HepG2 (cell line): ENCODE data around the gene ICAM5. TPM values are rescaled to one million over a fixed set of nuclear protein-coding genes. Genes with fewer than 3 reads are reported as not detected.

ENCODE experiments used
- ATAC-seq: fragments of 200-7000 bp; cut with Tn5 transposase; 3 replicates; pipeline ENCODE4 v1.9.1; 2020; ENCODE audit warnings: mild to moderate bottlenecking, moderate library complexity
- Bru-seq: library from RNA; stranded (reverse); fragments of 400-500 nt; gene quantifications from one replicate; lab custom pipeline; 2021; lab: Mats Ljungman, UMichigan
- BruChase-seq, 2 experiments: library from RNA; stranded (reverse); fragments of 400-500 nt; gene quantifications; one replicate each; lab custom pipeline; 2021; lab: Mats Ljungman, UMichigan
- BruUV-seq: library from RNA; stranded (reverse); fragments of 400-500 nt; replicated peaks from 2 replicates; lab custom pipeline; 2021; lab: Mats Ljungman, UMichigan
- CTCF ChIA-PET: fragments of 300-600 bp; formaldehyde crosslinking; extraction: SDS; loops from one replicate; lab custom pipeline; 2021; ENCODE audit warnings: low total read pairs, inconsistent platforms, low intra/inter-chr PET ratio; lab: Yijun Ruan, JAX
- POLR2A ChIA-PET: fragments of 350-600 bp; sonication (Branson Sonifier 250); formaldehyde crosslinking; loops from one replicate; lab custom pipeline; 2020; ENCODE audit warnings: antibody characterized with exemption, inconsistent platforms; lab: Yijun Ruan, JAX
- DNase-seq: peaks from one replicate; pipeline ENCODE4 v3.0.0-alpha.2; 2015; ENCODE audit warnings: low spot score
- FAIRE-seq: peaks from 3 replicates; lab custom pipeline; 2011; peaks lifted over from hg19 to GRCh38; lab: Jason Lieb, UNC
- H2AFZ ChIP-seq: one replicate; pipeline ENCODE4 v1.6.1; 2011; ENCODE audit warnings: low read length, inconsistent platforms
- H3K27ac ChIP-seq: fragments of 300-600 bp; 3 replicates; pipeline ENCODE4 v1.8.0; 2011; ENCODE audit warnings: mixed run types, mild to moderate bottlenecking, mixed read lengths, low read length, inconsistent platforms; ENCODE audit not compliant: insufficient read depth; ENCODE audit errors: extremely low read length
- H3K27me3 ChIP-seq, 2 experiments: fragments of 200-600 bp in 1 of 2; 2 replicates in 1 of 2; 3 replicates in 1 of 2; pipeline versions ENCODE4 v1.6.0 to v1.8.0; 2011; ENCODE audit warnings: low read length in 2 of 2, mild to moderate bottlenecking in 2 of 2, moderate library complexity in 2 of 2, inconsistent platforms in 1 of 2; ENCODE audit not compliant: insufficient read depth in 2 of 2, control insufficient read depth in 1 of 2
- H3K36me3 ChIP-seq, 2 experiments: fragments of 200-600 bp in 1 of 2; replicated peaks in 1 of 2; 2 replicates in 1 of 2; 3 replicates in 1 of 2; pipeline versions ENCODE4 v1.5.1 to v1.8.0; 2011; ENCODE audit warnings: low read length in 2 of 2, inconsistent platforms in 1 of 2; ENCODE audit not compliant: insufficient read depth in 2 of 2, control insufficient read depth in 1 of 2
- H3K4me1 ChIP-seq: 2 replicates; pipeline ENCODE4 v1.5.1; 2012; ENCODE audit warnings: low read length, inconsistent platforms; ENCODE audit not compliant: insufficient read depth
- H3K4me2 ChIP-seq: 2 replicates; pipeline ENCODE4 v1.6.0; 2011; ENCODE audit warnings: low read depth, low read length, inconsistent platforms
- H3K4me3 ChIP-seq, 3 experiments: fragments of 200-600 bp in 1 of 3; sonication (generic), shearing (Covaris generic) in 1 of 3; replicated peaks in 1 of 3; 2 replicates each; pipeline ENCODE4 v1.5.1; 2011 to 2016; ENCODE audit warnings: low read length in 3 of 3, inconsistent platforms in 2 of 3, low read depth in 2 of 3, mild to moderate bottlenecking in 2 of 3, control low read depth in 1 of 3, mixed read lengths in 1 of 3; ENCODE audit not compliant: insufficient read depth in 1 of 3
- H3K79me2 ChIP-seq: one replicate; pipeline ENCODE4 v1.6.1; 2011; ENCODE audit warnings: low read length, inconsistent platforms; ENCODE audit not compliant: insufficient read depth
- H3K9ac ChIP-seq: 2 replicates; pipeline ENCODE4 v1.6.0; 2011; ENCODE audit warnings: mild to moderate bottlenecking, low read depth, low read length, inconsistent platforms; ENCODE audit not compliant: insufficient read depth
- H3K9me3 ChIP-seq: 2 replicates; pipeline ENCODE4 v1.5.1; 2012; ENCODE audit warnings: mild to moderate bottlenecking, low read length
- H4K20me1 ChIP-seq: 2 replicates; pipeline ENCODE4 v1.6.0; 2011; ENCODE audit warnings: inconsistent platforms, mild to moderate bottlenecking, low read length, moderate library complexity; ENCODE audit not compliant: insufficient read depth
- HNRNPK ChIP-seq: fragments of 200-400 bp; formaldehyde crosslinking; IDR thresholded peaks from 2 replicates; pipeline ENCODE4 v1.6.1; 2018; ENCODE audit warnings: low read length, low read depth, moderate library complexity, mild to moderate bottlenecking; ENCODE audit not compliant: poor library complexity, severe bottlenecking
- KDM2A ChIP-seq: sonication (generic); formaldehyde crosslinking; IDR thresholded peaks from 2 replicates; pipeline ENCODE4 v1.4.0; 2020; ENCODE audit warnings: low read depth, missing genetic modification reagents, borderline replicate concordance
- ZC3H13 ChIP-seq: sonication (generic); formaldehyde crosslinking; IDR thresholded peaks from 2 replicates; pipeline ENCODE4 v1.8.1; 2023; ENCODE audit warnings: mild to moderate bottlenecking, missing genetic modification reagents, moderate library complexity
- ZNF263 ChIP-seq: sonication (generic); formaldehyde crosslinking; IDR thresholded peaks from 2 replicates; pipeline ENCODE4 v1.4.0; 2020; ENCODE audit warnings: missing genetic modification reagents
- ZNF3 ChIP-seq: IDR thresholded peaks from 2 replicates; pipeline ENCODE4 v1.7.0; 2017; ENCODE audit warnings: inconsistent platforms
- WGBS: methylation state at CpG from one replicate; pipeline ENCODE4 v1.1.6; 2017; ENCODE audit warnings: low lambda C conversion rate; 5-methylcytosine and 5-hydroxymethylcytosine counted together
- in situ Hi-C: cut with HindIII; loops from 2 replicates; pipeline ENCODE4 v1.10.0; 2017; ENCODE audit warnings: low pct_unique_long_range_greater_than_20kb; ENCODE audit not compliant: extremely low pct_ligation_motif_present
- intact Hi-C: fragments of 100-400 bp; cut with micrococcal nuclease; formaldehyde crosslinking; loops from one replicate; pipeline ENCODE4 v1.10.0; 2022; ENCODE audit not compliant: unreplicated experiment
- long read RNA-seq, 2 experiments: library from RNA in 1 of 2; library from polyadenylated mRNA in 1 of 2; stranded (forward) in 1 of 2; unstranded in 1 of 2; transcript quantifications; one replicate each; pipeline ENCODE4 v2.0.0, GENCODE V29; 2019 to 2022
- polyA minus RNA-seq, 3 experiments: library from RNA; depleted of rRNA, polyadenylated mRNA; stranded (reverse); fragments of >200 nt; gene quantifications; 2 replicates each; pipeline ENCODE4 v1.2.3, GENCODE V29; 2011; ENCODE audit warnings: low replicate concordance in 1 of 3
- polyA plus RNA-seq, 8 experiments: library from polyadenylated mRNA; depleted of rRNA in 3 of 8; stranded (reverse) in 7 of 8; unstranded in 1 of 8; fragments of >200 nt; fragmentation: Illumina TruSeq in 4 of 8; extraction: Trizol in 4 of 8; gene quantifications; 2 replicates each; pipeline versions ENCODE4 v1.2.1 to v1.2.3, GENCODE V29; 2011 to 2016; ENCODE audit warnings: low read depth in 4 of 8, missing spikeins in 1 of 8, mixed read lengths in 1 of 8; ENCODE audit not compliant: insufficient read depth in 1 of 8
- total RNA-seq, 5 experiments: library from RNA; depleted of rRNA; stranded (reverse); fragments of >200 nt; fragmentation: Illumina TruSeq; extraction: Trizol; gene quantifications; 2 replicates each; pipeline ENCODE4 v1.2.3, GENCODE V29; 2016; ENCODE audit warnings: low read depth in 1 of 5
- TF ChIP-seq, protein P1 (sequence below): fragments of 450-650 bp; IDR thresholded peaks from 2 replicates; pipeline ENCODE4 v1.6.1; 2017
- TF ChIP-seq, protein P2 (sequence below): IDR thresholded peaks from 2 replicates; pipeline ENCODE4 v1.6.1; 2016; ENCODE audit warnings: low read depth, control low read depth

Gene ICAM5, protein sequence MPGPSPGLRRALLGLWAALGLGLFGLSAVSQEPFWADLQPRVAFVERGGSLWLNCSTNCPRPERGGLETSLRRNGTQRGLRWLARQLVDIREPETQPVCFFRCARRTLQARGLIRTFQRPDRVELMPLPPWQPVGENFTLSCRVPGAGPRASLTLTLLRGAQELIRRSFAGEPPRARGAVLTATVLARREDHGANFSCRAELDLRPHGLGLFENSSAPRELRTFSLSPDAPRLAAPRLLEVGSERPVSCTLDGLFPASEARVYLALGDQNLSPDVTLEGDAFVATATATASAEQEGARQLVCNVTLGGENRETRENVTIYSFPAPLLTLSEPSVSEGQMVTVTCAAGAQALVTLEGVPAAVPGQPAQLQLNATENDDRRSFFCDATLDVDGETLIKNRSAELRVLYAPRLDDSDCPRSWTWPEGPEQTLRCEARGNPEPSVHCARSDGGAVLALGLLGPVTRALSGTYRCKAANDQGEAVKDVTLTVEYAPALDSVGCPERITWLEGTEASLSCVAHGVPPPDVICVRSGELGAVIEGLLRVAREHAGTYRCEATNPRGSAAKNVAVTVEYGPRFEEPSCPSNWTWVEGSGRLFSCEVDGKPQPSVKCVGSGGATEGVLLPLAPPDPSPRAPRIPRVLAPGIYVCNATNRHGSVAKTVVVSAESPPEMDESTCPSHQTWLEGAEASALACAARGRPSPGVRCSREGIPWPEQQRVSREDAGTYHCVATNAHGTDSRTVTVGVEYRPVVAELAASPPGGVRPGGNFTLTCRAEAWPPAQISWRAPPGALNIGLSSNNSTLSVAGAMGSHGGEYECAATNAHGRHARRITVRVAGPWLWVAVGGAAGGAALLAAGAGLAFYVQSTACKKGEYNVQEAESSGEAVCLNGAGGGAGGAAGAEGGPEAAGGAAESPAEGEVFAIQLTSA
- 0.46 TPM in 1 of 2 replicates, not detected in the other for total RNA-seq (2016; rRNA removed; fragmentation: Illumina TruSeq; extraction: Trizol)
- 0.26 TPM in 1 of 2 replicates, not detected in the other for total RNA-seq (2016; cell fraction: cytosol; rRNA removed; fragmentation: Illumina TruSeq; extraction: Trizol; ENCODE audit: low read depth)
- 0.22 and 0.35 TPM in 2 replicates for total RNA-seq (2016; cell fraction: insoluble cytoplasmic fraction; rRNA removed; fragmentation: Illumina TruSeq; extraction: Trizol)
- 0.09 TPM in 1 of 2 replicates, not detected in the other for total RNA-seq (2016; cell fraction: membrane; rRNA removed; fragmentation: Illumina TruSeq; extraction: Trizol)
- total RNA-seq (2016; cell fraction: nucleus; rRNA removed; fragmentation: Illumina TruSeq; extraction: Trizol) = 0.44 and 0.56 TPM in 2 replicates
- polyA plus RNA-seq (2011; rRNA removed) = 1.6 and 1.9 TPM in 2 replicates
- polyA plus RNA-seq (2011; cell fraction: cytosol; rRNA removed) = 0.49 and 1.0 TPM in 2 replicates
- 29.1 and 52.4 TPM in 2 replicates for polyA plus RNA-seq (2011; cell fraction: nucleus; rRNA removed)
- polyA plus RNA-seq (2012) = 1.6 and 1.8 TPM in 2 replicates
- polyA plus RNA-seq (2016; cell fraction: cytosol; fragmentation: Illumina TruSeq; extraction: Trizol; ENCODE audit: low read depth) = not detected in 2 replicates
- 0.11 TPM in 1 of 2 replicates, not detected in the other for polyA plus RNA-seq (2016; cell fraction: insoluble cytoplasmic fraction; fragmentation: Illumina TruSeq; extraction: Trizol; ENCODE audit: low read depth)
- not detected in 2 replicates for polyA plus RNA-seq (2016; cell fraction: membrane; fragmentation: Illumina TruSeq; extraction: Trizol; ENCODE audit: low read depth)
- polyA plus RNA-seq (2016; cell fraction: nucleus; fragmentation: Illumina TruSeq; extraction: Trizol; ENCODE audit: insufficient read depth, low read depth) = 1.4 and 2.3 TPM in 2 replicates
- 1.5 and 4.0 TPM in 2 replicates for polyA minus RNA-seq (2011; rRNA and poly(A)+ RNA removed; ENCODE audit: low replicate concordance)
- polyA minus RNA-seq (2011; cell fraction: cytosol; rRNA and poly(A)+ RNA removed) = 0.49 and 0.97 TPM in 2 replicates
- 1.7 and 3.1 TPM in 2 replicates for polyA minus RNA-seq (2011; cell fraction: nucleus; rRNA and poly(A)+ RNA removed)
- percentile 34 among the genes with signal in this experiment for Bru-seq, nascent RNA
- BruChase-seq, experiment 1, labeled RNA remaining after a 6-hour chase = percentile 43 among the genes with signal in this experiment
- percentile 38 among the genes with signal in this experiment for BruChase-seq, experiment 2, labeled RNA remaining after a 2-hour chase
- long read RNA-seq, experiment 1 = 0 reads
- long read RNA-seq, experiment 2, partial matches to known transcripts = 2 of 4 reads
- long read RNA-seq, experiment 2, other reads (novel, unspliced or antisense) = 2 of 4 reads

DNA sequence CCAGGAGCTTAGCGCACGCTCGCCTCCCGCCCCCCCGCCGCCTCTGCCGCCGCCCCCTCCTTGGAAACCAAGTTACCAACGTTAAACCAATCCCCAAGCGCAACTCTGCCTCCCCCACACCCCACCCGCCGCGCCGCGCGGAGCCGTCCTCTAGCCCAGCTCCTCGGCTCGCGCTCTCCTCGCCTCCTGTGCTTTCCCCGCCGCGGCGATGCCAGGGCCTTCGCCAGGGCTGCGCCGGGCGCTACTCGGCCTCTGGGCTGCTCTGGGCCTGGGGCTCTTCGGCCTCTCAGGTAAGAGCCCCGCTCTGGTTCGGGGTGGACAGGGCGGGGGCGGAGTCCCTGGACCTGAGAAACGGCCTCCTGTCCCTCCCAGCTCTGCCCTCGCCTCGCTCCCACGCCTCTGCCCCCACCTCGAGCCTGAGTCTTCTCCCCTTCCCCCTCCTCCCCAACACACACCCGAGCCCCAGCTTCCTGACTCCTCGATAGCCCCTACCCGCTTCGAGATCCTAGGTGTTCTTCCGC, at the start of gene ICAM5:
TSS of gene ICAM5 (plus strand) at position 117 of the 521 bp plus-strand sequence. CDS start at position 209, 92 bp downstream.
- DNase-seq = no peak

More for the DNA sequence above, at the start of gene ICAM5:
- H3K36me3 ChIP-seq = peaks cover 3 to 6% of the 10 kb centered on the region in 2 experiments; a peak in 4 of 5 replicates
- peak within 1 kb of the TSS; percentile 52 to 79 (median 62) for H3K4me3 ChIP-seq
- intact Hi-C loops (no loop called here), in situ Hi-C loops (no loop called here)
- BruUV-seq = no TSS peak
- H3K27ac ChIP-seq = no peak within 1 kb of the TSS
- peaks cover 75% of the 10 kb centered on the region for H3K4me1 ChIP-seq
- 2% methylated on average over 13 of the region's 45 CpGs for WGBS
- H3K27me3 ChIP-seq = peaks cover 0 to 20% of the 10 kb centered on the region in 2 experiments; a peak in 3 of 5 replicates
- CTCF ChIA-PET = no interaction called here
- no peaks in the 10 kb centered on the region for H3K9me3 ChIP-seq
- 0 out of 2 replicates have a peak, but pooled peaks cover 6% of the 10 kb centered on the region for H4K20me1 ChIP-seq
- H3K79me2 ChIP-seq = no peaks in the 10 kb centered on the region
- H3K9ac ChIP-seq = peak within 1 kb of the TSS; percentile 34
- H2AFZ ChIP-seq = no peak within 1 kb of the TSS
- FAIRE-seq (no peak), ATAC-seq (peak; percentile 3; the same call in 2 of the 3 replicates)
- POLR2A ChIA-PET = interaction anchor here (0.9 to 7.3 kb wide), 10 partner anchors 10 to 184 kb away, joined by 3 to 149 read pairs (median 6); partner anchors contain the start of genes ICAM1, PPAN, RAVER1 and TYK2
- TF ChIP-seq, protein P1, sequence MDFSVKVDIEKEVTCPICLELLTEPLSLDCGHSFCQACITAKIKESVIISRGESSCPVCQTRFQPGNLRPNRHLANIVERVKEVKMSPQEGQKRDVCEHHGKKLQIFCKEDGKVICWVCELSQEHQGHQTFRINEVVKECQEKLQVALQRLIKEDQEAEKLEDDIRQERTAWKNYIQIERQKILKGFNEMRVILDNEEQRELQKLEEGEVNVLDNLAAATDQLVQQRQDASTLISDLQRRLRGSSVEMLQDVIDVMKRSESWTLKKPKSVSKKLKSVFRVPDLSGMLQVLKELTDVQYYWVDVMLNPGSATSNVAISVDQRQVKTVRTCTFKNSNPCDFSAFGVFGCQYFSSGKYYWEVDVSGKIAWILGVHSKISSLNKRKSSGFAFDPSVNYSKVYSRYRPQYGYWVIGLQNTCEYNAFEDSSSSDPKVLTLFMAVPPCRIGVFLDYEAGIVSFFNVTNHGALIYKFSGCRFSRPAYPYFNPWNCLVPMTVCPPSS = no peak
- TF ChIP-seq KDM2A (peak; percentile 49; the same call in 1 of the 2 replicates), ZC3H13 (CRISPR knock-in tag) (no peak), ZNF263 (CRISPR knock-in tag) (0 out of 2 replicates have a peak, but pooled peaks have one; percentile 45), HNRNPK (peak; percentile 48), ZNF3 (CRISPR knock-in tag) (no peak)
- TF ChIP-seq, protein P2, sequence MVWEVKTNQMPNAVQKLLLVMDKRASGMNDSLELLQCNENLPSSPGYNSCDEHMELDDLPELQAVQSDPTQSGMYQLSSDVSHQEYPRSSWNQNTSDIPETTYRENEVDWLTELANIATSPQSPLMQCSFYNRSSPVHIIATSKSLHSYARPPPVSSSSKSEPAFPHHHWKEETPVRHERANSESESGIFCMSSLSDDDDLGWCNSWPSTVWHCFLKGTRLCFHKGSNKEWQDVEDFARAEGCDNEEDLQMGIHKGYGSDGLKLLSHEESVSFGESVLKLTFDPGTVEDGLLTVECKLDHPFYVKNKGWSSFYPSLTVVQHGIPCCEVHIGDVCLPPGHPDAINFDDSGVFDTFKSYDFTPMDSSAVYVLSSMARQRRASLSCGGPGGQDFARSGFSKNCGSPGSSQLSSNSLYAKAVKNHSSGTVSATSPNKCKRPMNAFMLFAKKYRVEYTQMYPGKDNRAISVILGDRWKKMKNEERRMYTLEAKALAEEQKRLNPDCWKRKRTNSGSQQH (CRISPR knock-in tag) = no peak
- peak within 1 kb of the TSS; percentile 97 for H3K4me2 ChIP-seq
